GM12864 (cell line): ENCODE results near the gene KIF7.

Source experiments
- DNase-seq: peaks from one replicate; pipeline ENCODE4 v3.0.0-alpha.2; 2011; ENCODE audit warnings: low read depth
- H3K4me3 ChIP-seq: 2 replicates; pipeline ENCODE4 v1.5.1; 2011; ENCODE audit warnings: mild to moderate bottlenecking, low read depth, low read length, control low read depth
- CTCF ChIP-seq: IDR thresholded peaks from 2 replicates; pipeline ENCODE4 v1.5.1; 2011; ENCODE audit warnings: low read depth, mild to moderate bottlenecking, moderate library complexity, low read length, control low read depth, inconsistent platforms; ENCODE audit errors: missing control alignments

Gene KIF7

GRCh38 chr15:89629829-89630228 is 25.4 kb downstream of the KIF7 start:
- no peak overlapping the region for H3K4me3 ChIP-seq
- no peak for DNase-seq
- TF ChIP-seq CTCF, result no peak

GRCh38 chr15:89628806-89629715 is 26.2 kb downstream of the KIF7 start:
- H3K4me3 ChIP-seq, result no peak overlapping the region
- no peak for TF ChIP-seq CTCF
- DNase-seq, result no peak

- no peak for DNase-seq
- no peak for TF ChIP-seq CTCF
- no peak overlapping the region for H3K4me3 ChIP-seq
Measured at GRCh38 chr15:89628301-89628700, 27.0 kb downstream of the KIF7 start.

DNA sequence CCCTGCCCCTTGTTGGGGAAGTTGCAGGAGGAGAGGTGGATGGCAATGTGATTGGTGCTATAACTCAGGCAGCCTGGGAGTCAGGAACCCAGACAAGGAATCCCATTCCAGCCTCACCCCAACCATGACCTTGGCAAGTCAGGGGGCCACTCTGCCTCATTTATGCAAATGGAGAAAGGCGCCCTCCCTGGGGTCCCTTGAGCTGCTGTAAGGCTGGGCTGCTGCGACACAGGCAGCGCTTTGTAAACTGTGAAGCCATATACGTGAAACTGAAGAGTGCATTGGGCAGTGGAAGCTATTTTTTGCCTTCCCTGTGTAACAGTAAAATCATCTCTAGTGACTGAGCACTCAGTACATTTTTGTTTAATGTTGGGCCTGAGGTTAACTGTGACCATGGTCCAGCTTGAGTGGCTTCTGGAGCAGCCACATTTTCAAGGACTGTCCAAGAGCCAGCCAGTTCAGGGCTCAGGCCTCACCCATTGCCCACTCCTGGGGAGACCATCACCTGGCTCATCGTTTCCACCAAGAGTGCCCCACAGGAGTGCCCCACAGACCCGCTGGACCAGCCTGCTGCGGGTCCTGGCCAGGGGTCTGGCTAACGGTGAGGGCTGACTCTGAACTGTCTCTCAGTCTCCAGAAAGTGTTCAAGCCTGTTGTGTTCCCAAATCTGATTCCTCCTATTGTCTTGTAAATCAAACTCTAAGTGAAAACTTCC is 27.9 kb downstream of the KIF7 start:
- TF ChIP-seq CTCF, result no peak
- no peak overlapping the region for H3K4me3 ChIP-seq
- DNase-seq, result no peak

DNA sequence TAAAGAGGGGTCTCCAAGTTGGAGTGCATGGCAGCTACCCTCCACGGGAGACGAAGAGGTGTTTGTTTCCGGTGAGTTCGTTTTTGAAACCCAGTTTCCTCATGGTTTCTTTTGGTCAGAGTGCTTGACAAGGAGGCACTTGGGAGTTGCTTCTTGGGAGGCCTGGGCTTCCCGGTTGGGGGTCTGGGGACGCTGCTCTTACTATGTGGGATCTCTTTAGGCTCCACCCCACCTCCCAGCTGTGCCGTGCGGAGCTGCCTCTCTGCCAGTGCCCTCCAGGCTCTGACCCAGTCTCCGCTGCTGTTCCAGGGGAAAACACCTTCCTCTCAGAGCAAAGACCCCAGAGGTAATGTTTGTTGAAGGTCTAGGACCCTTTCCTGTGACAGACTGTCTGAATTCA is 29.6 kb downstream of the KIF7 start:
- TF ChIP-seq CTCF, result no peak
- no peak overlapping the region for H3K4me3 ChIP-seq
- DNase-seq, result no peak

DNA sequence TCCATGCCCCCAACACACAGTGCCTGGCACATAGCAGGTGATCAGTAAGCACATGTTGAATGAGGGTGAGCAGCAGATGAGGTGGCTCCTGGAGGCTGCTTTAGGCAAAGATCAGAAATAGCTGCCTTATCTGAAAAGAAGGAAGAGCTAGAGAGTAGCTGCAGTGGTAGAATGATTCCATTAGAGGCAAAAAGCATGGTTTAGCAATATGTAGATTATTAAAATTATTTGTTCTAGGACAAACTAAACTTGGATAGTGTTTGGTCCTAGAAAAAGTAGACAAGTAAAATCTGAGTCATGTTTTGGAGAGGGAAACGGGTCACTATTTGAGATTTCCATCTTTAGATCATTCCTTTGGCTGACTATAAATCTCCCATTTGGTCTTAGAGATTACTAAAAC is 32.1 kb downstream of the KIF7 start:
- TF ChIP-seq CTCF, result no peak
- DNase-seq, result no peak
- no peak overlapping the region for H3K4me3 ChIP-seq

- no peak for DNase-seq
- H3K4me3 ChIP-seq, result no peak overlapping the region
- no peak for TF ChIP-seq CTCF
Measured at GRCh38 chr15:89621547-89621946, 33.7 kb downstream of the KIF7 start.
